OCI-LY1 (cell line): ENCODE measurements around the gene LIN7C.

Source experiments
- H2AFZ ChIP-seq: fragments of 200-600 bp; sonication (generic), shearing (Covaris generic); 2 replicates; pipeline ENCODE4 v1.6.0; 2014; ENCODE audit warnings: antibody characterized with exemption, mild to moderate bottlenecking, low read length
- H3F3A ChIP-seq: fragments of 200-600 bp; sonication (generic), shearing (Covaris generic); 2 replicates; pipeline ENCODE4 v1.6.0; 2014; ENCODE audit warnings: mild to moderate bottlenecking, antibody characterized with exemption, low read length, moderate library complexity; ENCODE audit not compliant: insufficient read depth
- H3K27ac ChIP-seq: fragments of 200-600 bp; sonication (generic); 2 replicates; pipeline ENCODE4 v1.5.1; 2014; ENCODE audit warnings: low read length, mixed run types, mild to moderate bottlenecking, low read depth; ENCODE audit not compliant: poor library complexity, severe bottlenecking
- H3K27me3 ChIP-seq: fragments of 200-600 bp; sonication (generic); 2 replicates; pipeline ENCODE4 v1.6.0; 2014; ENCODE audit warnings: antibody characterized with exemption, mild to moderate bottlenecking, low read length, moderate library complexity; ENCODE audit not compliant: insufficient read depth
- H3K36me3 ChIP-seq: fragments of 200-600 bp; sonication (generic); 2 replicates; pipeline ENCODE4 v1.6.1; 2014; ENCODE audit warnings: mild to moderate bottlenecking, antibody characterized with exemption, low read length, moderate library complexity, mixed read lengths; ENCODE audit not compliant: insufficient read depth
- H3K4me1 ChIP-seq: fragments of 200-600 bp; sonication (generic); 2 replicates; pipeline ENCODE4 v1.5.1; 2014; ENCODE audit warnings: mild to moderate bottlenecking, low read length, moderate library complexity; ENCODE audit not compliant: insufficient read depth, severe bottlenecking
- H3K4me2 ChIP-seq: fragments of 200-600 bp; sonication (generic), shearing (Covaris generic); 2 replicates; pipeline ENCODE4 v1.6.1; 2014; ENCODE audit warnings: low read length
- H3K4me3 ChIP-seq: fragments of 200-600 bp; sonication (generic); 2 replicates; pipeline ENCODE4 v1.5.1; 2014; ENCODE audit warnings: low read length, low read depth, mild to moderate bottlenecking, mixed read lengths; ENCODE audit not compliant: poor library complexity, severe bottlenecking
- H3K79me2 ChIP-seq: fragments of 200-600 bp; shearing (Covaris generic); 2 replicates; pipeline ENCODE4 v1.6.1; 2016; ENCODE audit warnings: mixed run types, low read length, mixed read lengths; ENCODE audit not compliant: insufficient read depth
- H3K9ac ChIP-seq: fragments of 200-600 bp; sonication (generic), shearing (Covaris generic); 2 replicates; pipeline ENCODE4 v1.6.1; 2014; ENCODE audit warnings: mild to moderate bottlenecking, low read length, mixed read lengths
- H3K9me2 ChIP-seq: fragments of 200-600 bp; sonication (generic), shearing (Covaris generic); 2 replicates; pipeline ENCODE4 v1.6.1; 2014; ENCODE audit warnings: low read depth, mild to moderate bottlenecking, low read length, mixed read lengths
- H3K9me3 ChIP-seq: fragments of 200-600 bp; shearing (Covaris generic); 2 replicates; pipeline ENCODE4 v1.6.1; 2014; ENCODE audit warnings: low read length, mixed read lengths
- H4K20me1 ChIP-seq: fragments of 200-600 bp; sonication (generic), shearing (Covaris generic); 2 replicates; pipeline ENCODE4 v1.6.0; 2016; ENCODE audit warnings: mild to moderate bottlenecking, low read length; ENCODE audit not compliant: insufficient read depth
- EZH2 ChIP-seq: fragments of 200-600 bp; sonication (generic), shearing (Covaris generic); IDR thresholded peaks from 2 replicates; pipeline ENCODE4 v1.8.0; 2017; ENCODE audit warnings: borderline replicate concordance, mixed run types, mild to moderate bottlenecking, antibody characterized with exemption, low read length, moderate library complexity, mixed read lengths
- TF ChIP-seq, protein P1 (sequence below): fragments of 200-600 bp; sonication (generic), shearing (Covaris generic); IDR thresholded peaks from 2 replicates; pipeline ENCODE4 v1.5.1; 2017; ENCODE audit warnings: mild to moderate bottlenecking, antibody characterized with exemption, low read length, moderate library complexity, mixed read lengths

The LIN7C gene

DNA sequence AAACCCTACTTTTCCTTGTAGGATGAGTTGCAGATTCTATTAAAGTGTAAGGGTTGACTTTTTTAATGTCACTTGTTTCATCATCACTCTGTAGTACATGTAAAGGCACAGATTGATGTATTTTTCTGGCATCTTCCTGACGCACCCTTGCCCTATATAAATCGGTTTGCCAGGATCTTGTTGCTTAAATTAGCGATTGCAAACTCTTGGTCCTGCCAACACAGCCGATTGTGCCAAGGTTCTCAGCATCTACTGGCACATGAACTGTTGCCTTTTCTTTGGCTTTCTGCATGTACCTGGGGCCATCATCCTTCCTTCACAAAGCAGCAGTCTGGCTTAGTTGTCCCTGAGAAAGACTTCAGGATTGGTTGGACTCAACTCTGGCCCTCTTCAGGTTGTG, 7.5 kb upstream of the LIN7C start:
- Histone ChIP-seq H3K36me3 (no peaks in the 10 kb centered on the region), H3K27ac (no peak overlapping the region), H3K9me3 (0 out of 2 replicates have a peak, but pooled peaks cover 3% of the 10 kb centered on the region), H3K27me3 (no peaks in the 10 kb centered on the region), H3K4me1 (no peaks in the 10 kb centered on the region), H2AFZ (no peak overlapping the region), H3F3A (no peaks in the 10 kb centered on the region), H3K4me2 (no peak overlapping the region), H3K4me3 (no peak overlapping the region), H3K9ac (no peak overlapping the region), H3K9me2 (no peaks in the 10 kb centered on the region), H4K20me1 (no peaks in the 10 kb centered on the region), H3K79me2 (no peaks in the 10 kb centered on the region)
- TF ChIP-seq EZH2, result no peak
- TF ChIP-seq, protein P1, sequence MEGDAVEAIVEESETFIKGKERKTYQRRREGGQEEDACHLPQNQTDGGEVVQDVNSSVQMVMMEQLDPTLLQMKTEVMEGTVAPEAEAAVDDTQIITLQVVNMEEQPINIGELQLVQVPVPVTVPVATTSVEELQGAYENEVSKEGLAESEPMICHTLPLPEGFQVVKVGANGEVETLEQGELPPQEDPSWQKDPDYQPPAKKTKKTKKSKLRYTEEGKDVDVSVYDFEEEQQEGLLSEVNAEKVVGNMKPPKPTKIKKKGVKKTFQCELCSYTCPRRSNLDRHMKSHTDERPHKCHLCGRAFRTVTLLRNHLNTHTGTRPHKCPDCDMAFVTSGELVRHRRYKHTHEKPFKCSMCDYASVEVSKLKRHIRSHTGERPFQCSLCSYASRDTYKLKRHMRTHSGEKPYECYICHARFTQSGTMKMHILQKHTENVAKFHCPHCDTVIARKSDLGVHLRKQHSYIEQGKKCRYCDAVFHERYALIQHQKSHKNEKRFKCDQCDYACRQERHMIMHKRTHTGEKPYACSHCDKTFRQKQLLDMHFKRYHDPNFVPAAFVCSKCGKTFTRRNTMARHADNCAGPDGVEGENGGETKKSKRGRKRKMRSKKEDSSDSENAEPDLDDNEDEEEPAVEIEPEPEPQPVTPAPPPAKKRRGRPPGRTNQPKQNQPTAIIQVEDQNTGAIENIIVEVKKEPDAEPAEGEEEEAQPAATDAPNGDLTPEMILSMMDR, result no peak

- no peaks in the 10 kb centered on the region for H3K27me3 ChIP-seq
- no peaks in the 10 kb centered on the region for H3K36me3 ChIP-seq
- no peak for TF ChIP-seq EZH2
- TF ChIP-seq, protein P1, result no peak
Observed at GRCh38 chr11:27513389-27513788, 6.8 kb upstream of the LIN7C start.

DNA sequence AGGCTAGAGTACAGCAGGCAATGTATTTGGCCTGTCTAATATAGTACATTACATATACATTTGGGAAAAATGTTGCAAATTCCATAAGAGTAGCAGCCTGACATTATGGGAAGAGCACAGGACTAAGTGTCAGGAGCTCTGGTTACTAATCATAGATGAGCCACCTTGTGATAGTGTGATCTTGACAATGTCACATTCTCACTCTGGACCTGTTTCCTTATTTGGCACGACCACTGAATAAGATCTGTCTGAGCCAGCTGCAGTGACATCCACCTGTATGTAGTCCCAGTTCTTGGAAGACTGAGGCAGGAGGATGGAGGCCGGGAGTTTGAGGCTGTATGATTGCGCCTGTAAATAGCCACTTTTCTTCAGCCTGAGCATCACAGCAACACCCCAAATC, 5.7 kb upstream of the LIN7C start:
- Histone ChIP-seq H3K4me1 (peaks cover 7% of the 10 kb centered on the region), H3K36me3 (no peaks in the 10 kb centered on the region), H3K4me3 (no peak overlapping the region), H4K20me1 (no peaks in the 10 kb centered on the region), H3K9me2 (no peaks in the 10 kb centered on the region), H3F3A (no peaks in the 10 kb centered on the region), H3K27me3 (no peaks in the 10 kb centered on the region), H3K9ac (no peak overlapping the region), H3K27ac (no peak overlapping the region), H3K4me2 (no peak overlapping the region), H3K79me2 (0 out of 2 replicates have a peak, but pooled peaks cover under 1% of the 10 kb centered on the region), H3K9me3 (0 out of 2 replicates have a peak, but pooled peaks cover 3% of the 10 kb centered on the region), H2AFZ (no peak overlapping the region)
- TF ChIP-seq, protein P1, result no peak
- TF ChIP-seq EZH2, result no peak

More at GRCh38 chr11:27513389-27513788, 6.8 kb upstream of the LIN7C start:
- no peaks in the 10 kb centered on the region for H3F3A ChIP-seq
- H3K79me2 ChIP-seq, result no peaks in the 10 kb centered on the region
- no peaks in the 10 kb centered on the region for H3K4me1 ChIP-seq
- no peak overlapping the region for H3K4me3 ChIP-seq
- no peaks in the 10 kb centered on the region for H3K9me2 ChIP-seq
- H3K4me2 ChIP-seq, result no peak overlapping the region
- H3K27ac ChIP-seq, result no peak overlapping the region
- no peaks in the 10 kb centered on the region for H4K20me1 ChIP-seq
- no peak overlapping the region for H2AFZ ChIP-seq
- H3K9ac ChIP-seq, result no peak overlapping the region
- H3K9me3 ChIP-seq, result 0 out of 2 replicates have a peak, but pooled peaks cover 3% of the 10 kb centered on the region
